Activated CD4-positive, alpha-beta T cell treated with anti-CD3 and anti-CD28 coated beads, Interleukin-2, amount 50 U/mL, for 4 hours (primary cell): ENCODE data around the gene FER.
"Not testable (repeated sequence)": the region's sequence is repeated elsewhere in the genome, so short reads cannot be mapped to it uniquely, and the experiment has no call there.

Experiments used
- DNase-seq, 2 experiments: peaks; one replicate each; pipeline ENCODE4 v3.0.0-alpha.2; 2020

Gene FER

GRCh38 chr5:108747774-108748400 is at the start of gene FER:
Gene FER (plus strand): TSS chr5:108747897. CDS start chr5:108798183, 50,286 bp downstream.
- DNase-seq = peak; percentile 12 to 28

GRCh38 chr5:108700388-108700787 is 47.3 kb upstream of the FER start:
- not testable (repeated sequence) for DNase-seq

GRCh38 chr5:108700930-108701329 is 46.8 kb upstream of the FER start:
- no peak for DNase-seq

GRCh38 chr5:108702546-108702945 is 45.2 kb upstream of the FER start:
- DNase-seq = no peak

DNA sequence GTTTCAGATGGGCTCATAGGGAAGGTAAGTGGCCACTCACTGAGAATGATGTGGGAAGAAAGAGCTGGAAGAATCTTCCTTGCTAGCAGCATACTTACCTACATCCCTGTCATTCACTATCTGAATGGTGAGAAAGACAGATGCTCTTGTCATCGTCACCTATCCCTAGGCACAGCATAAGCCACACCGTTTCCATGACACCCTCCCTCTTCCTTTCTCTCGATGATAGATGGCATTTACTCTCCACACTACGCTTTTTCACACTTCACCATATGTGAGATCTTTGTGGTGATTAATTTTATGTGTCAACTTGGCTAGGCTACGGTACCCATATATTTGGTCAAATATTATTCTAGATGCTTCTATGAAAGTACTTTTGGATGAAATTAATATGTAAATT is 44.4 kb upstream of the FER start:
- no peak for DNase-seq

DNA sequence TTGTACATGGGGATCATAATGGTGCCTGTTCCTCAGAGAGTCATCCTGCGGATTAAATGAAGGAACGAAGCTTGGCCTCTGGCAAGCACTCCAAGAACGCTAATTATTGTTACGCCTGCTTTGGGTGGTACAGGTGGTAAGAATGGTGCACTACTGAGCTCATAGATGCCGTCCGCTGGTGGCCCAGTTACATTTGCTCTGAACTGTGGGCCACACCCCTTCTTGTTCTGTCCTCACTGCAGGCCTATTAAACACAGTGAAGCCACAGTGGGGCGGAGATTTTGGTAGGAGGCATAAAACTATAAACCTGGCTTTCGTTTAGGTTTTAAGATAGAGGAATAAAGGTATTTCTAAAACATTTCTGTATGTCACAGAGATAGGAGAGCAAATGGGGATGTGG is 40.6 kb upstream of the FER start:
- DNase-seq = no peak

GRCh38 chr5:108711898-108712297 is 35.8 kb upstream of the FER start:
- no peak for DNase-seq

- no peak for DNase-seq
These were observed 32.3 kb upstream of the FER start for GRCh38 chr5:108715408-108715807.

DNA sequence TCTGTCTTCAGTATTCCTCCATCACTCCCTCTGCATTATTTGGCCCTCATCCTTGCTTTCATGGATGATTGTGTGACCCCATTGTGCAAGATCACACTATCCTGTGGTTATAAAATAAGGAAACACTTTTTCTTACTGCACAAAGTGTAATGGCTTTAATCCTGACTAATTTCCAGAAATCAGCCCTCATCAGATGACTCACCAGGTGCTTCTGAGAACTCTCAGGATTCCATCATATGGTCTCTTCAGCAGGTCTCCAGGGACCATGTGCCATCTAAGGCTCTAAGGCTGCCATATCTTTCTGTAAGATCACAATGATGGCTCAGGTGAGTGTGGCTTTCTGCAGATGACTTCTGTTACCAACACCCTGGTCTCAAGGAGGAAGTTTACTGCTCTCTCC is 27.3 kb upstream of the FER start:
- no peak for DNase-seq

DNA sequence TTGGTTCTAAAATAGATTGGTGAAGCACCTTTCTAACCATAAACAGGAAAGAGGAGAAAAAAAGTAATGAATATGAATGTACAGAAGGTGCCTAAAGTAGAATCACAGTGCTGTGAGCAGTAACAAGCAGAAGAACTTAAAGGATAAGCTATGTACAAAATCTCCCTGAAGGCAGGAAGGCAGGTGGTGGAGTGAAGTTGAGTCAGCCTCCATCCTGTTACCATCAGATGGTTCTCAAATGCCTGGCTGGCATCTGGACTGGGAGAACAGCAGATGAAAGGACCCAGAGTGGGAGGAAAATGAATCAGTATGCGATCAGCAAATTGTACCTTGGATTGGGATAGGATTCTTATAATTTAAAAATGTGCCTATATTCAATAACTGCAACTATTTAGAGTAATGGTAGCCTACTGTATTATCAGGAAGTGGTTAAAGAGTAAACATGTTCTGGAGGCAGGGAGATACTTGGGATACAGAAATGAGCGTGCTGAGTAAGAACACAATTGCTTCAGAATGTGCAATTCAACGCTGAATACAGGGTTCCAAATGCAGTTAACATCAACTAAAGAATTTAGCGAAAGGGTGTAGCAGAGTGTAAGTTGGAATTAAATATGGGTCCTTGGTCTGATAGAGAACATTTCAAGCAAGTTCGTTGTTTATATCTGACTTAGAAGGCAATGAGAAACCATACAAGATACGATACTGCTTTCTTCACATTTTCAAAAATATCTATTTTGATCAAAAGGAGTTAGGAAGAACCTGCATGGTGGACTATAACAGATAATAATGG is 21.1 kb upstream of the FER start:
- no peak for DNase-seq

DNA sequence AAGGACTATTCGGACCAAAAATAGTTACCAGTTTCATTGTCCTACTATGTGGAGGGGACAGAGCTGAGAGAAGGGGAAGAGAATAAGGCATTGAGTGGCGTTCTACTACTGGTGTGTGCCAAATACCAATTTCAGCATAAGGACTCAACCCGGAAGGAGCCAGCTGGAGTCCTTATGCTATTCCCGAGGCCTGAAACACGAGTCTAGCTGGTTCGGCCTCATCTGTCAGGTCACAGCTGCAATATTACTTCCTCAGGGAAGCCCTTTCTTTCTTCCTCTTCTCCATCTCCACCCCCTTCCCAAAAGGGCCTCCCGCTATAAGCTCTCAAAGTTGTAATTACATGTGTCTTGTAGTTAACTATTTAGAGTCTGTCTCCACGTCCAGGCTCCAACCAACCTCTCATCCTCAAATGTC is 20.5 kb upstream of the FER start:
- DNase-seq = no peak

GRCh38 chr5:108727651-108728565 is 19.8 kb upstream of the FER start:
- peak; percentile 4 to 6 for DNase-seq

DNA sequence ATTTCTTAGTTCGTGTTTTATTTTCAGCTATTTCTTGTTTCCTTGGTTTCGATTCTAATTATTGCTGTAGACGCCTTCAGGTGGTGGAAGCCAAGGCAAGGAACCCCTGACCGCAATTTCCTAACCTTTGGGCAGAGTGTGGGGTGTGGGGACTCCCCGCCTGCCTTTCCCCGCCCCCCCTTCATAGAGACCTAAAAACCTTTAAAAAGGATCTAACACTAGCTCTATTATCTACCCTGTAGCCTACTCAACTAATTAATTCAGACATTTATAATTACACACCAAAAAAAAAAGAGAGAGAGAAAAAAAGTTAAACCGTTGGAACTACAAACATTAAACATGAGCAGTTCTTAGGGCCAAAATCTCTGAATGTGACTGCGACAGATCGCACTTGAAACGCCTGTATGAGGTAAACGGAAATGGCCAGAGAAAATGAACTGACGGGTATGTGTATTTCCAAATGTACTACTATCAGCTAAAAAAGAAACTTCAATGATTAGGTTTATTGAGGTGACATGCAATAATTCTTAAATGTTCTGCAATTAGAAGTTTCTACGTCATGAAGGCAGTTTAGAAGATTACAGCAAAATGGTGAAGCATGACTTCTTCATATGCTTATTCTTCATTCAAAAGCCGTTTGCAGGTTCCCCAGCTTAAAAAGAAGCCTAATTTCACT is 19.0 kb upstream of the FER start:
- peak; percentile 42 to 59 for DNase-seq

DNA sequence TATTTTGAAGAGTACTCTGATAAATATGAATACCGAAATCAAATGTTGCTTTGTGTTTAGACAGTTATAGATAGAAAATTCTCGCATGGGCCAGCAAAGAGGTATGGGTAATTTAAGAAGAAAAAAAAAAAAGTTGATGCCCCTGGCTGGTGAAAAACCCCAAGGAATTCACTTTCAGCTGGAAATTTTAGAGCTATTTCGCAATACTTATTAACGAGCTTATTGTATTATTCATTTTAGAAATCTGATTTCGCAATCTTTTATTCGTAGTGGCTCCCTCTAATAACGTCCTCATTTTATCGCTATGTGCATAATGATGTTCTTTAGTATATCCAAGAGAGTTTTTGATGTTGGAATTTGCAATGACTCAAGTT is 18.5 kb upstream of the FER start:
- no peak for DNase-seq

GRCh38 chr5:108730617-108731340 is 16.9 kb upstream of the FER start:
- DNase-seq = no peak

DNA sequence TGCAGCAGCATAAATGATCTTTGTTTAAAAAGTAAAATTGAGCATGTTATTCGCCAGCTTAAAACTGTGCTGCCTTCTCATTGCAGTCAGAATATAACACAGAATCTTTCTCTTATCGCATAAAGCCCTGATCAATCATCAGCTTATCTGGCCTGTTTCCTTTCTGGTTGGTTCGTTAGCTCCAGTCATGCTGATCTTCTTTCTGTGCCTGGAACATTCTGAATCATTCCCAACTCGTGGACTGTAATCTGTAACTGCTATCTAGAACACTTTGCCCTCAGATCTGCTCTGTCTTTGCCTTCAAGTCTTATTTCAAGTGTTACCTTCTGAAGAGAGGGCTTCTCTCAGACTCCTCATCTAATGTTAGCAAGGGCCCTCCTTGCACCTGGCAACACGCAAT is 11.9 kb upstream of the FER start:
- no peak for DNase-seq

- no peak for DNase-seq
These were observed 10.8 kb upstream of the FER start for GRCh38 chr5:108736855-108737254.

DNA sequence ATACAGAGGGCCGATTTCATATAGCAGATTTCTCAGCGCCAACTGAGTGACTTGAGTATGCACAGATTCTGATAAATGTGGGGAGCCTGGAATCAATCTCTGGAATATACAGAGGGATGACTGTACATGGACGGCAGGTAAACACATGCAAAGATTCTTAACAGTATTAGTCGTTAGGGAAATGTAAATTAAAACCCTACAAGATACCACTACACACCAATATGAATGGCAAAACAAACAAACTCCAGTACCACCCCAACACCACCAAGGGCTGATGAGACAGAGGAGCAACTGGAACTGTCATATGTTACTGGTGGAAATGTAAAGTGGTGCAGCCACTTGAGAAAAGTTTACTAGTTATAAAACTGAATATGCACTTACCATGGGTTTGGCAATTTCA is 8.3 kb upstream of the FER start:
- DNase-seq = no peak

GRCh38 chr5:108739906-108740305 is 7.8 kb upstream of the FER start:
- no peak for DNase-seq

DNA sequence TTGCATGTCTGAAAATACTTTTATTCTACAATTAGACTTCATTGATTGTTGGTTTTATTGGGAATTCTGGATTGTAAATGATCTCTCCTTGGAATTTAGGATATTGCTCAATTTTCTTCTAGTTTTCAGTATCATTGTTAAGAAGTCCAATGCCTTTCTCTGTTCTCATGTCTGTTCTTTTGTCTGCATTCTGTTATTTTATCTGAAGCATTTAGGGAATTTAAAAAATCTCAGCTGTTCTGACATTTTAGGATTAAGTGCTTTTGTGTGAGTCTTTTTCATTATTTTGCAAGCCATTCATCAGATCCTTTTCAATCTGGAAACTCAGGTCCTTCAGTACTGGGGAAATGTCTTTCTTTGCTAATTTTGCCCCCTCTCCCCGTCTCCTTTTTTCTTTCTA is 4.4 kb upstream of the FER start:
- DNase-seq = no peak

GRCh38 chr5:108743846-108744245 is 3.9 kb upstream of the FER start:
- no peak for DNase-seq

DNA sequence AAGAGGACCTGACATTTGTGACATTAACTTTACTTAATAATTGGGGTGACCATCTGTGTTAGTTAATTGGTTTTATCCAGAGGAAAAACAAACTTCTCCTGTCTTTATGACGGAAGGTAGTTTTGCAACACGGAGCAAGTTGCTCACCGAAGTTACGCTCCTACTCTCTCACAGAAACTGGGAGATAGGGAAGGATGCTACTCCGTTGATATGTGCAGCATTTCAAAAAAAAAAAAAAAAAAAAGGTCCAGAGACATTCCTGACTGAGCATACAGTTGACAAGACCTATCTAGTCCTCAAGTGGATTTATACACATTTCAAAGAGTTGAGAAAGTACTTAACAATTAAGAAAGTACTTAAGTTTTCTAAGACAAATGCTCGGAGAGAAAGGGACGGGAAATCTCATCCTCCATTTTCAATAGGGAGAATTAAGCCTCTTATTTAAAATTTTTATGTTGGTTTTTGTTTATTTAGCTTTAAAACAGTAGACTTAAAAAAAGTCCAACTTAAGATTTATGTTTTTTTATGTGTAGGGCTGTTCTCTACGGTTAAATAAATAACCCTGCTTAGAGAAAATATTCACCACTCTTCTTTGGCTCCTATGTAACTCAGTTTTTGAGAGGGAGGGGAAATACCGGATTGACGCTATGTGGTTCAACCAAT is 455 bp upstream of the FER start:
- no peak for DNase-seq
